CD4-positive, alpha-beta T cell treated with Interleukin-17A for 1 hour (primary cell): Measurements from ENCODE around the gene HPCAL1.
"Not testable (repeated sequence)": the region's sequence is repeated elsewhere in the genome, so short reads cannot be mapped to it uniquely, and the experiment has no call there.

ENCODE experiments used
- DNase-seq: peaks from one replicate; pipeline ENCODE4 v3.0.0-alpha.2; 2020

HPCAL1 gene

DNA sequence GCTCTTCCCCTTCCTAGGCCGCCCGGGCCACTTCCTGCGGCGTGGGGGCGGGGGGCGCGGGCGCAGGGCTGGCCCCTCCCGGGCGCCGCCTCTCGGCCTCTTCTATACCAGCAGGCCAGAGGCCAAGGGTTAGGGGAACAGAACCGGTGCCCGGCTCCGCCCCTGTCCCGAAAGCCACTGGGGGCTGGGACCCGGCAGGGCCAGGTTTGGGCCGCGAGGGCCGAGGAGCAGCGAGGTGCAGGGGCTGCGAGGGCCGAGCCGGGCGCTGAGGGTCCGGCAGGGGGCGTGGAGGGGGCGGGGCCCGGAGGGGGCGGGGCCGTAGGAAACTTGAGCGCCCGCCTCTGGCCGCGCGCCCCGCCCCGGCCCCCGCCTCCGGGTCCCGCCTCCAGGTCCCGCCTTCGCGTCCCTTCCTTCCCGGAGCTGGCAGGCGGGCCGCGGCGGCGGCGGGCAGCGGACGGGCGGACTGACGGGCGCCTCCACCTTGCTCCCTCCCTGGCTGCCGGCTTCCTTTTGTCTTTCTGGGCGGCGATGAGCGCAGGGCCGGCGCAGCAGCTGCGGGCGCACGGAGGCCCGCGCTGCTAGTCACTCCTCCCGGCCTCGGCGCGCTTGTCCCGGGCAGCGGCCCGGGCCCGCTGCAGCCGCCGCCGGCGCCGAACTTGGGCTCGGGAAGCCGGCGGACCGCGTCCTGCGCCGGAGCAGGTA, at the start of gene HPCAL1:
Gene HPCAL1 (plus strand): TSS at position 426 of the 702 bp plus-strand sequence. CDS start 116,854 bp downstream, outside the sequence.
- DNase-seq, result peak; percentile 80

DNA sequence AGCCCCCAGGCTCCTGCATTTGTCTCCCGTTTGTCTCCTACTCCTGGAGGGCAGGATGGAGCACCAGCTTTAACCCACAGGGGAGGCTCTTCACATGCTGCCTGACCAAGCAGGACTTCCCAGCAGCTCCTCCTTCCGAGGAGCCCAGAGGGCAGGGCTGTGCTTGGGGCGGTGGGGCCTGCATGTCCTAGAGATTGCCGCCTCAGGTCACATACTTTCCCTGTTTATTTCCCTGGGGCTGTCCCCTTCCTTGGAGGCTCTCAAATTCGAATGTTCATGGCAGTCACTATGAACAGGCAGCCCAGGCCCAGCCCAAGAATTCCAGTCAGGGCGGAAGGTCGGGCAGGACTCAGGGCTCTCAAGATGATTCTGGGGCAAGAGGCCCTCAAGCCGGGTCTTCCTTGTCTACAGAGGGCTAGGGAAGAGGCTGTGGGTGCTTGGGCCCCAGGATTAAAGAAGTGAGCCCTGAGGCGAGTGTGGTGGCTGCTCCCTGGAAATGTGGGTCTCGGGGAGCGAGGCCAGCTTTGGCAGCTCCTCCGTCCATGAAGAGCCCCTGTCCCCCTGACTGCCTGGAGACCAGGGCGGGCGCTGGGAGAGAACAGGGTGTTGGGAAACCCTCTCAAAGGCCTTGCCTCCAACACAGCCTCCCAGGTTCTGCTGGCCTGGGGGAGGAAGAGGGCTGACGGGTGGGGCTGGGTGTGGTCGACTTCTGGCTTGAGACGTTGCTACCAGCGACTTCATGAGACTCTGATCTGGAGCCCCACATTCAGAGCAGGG, 48.9 kb upstream of the HPCAL1 start:
- no peak for DNase-seq

DNA sequence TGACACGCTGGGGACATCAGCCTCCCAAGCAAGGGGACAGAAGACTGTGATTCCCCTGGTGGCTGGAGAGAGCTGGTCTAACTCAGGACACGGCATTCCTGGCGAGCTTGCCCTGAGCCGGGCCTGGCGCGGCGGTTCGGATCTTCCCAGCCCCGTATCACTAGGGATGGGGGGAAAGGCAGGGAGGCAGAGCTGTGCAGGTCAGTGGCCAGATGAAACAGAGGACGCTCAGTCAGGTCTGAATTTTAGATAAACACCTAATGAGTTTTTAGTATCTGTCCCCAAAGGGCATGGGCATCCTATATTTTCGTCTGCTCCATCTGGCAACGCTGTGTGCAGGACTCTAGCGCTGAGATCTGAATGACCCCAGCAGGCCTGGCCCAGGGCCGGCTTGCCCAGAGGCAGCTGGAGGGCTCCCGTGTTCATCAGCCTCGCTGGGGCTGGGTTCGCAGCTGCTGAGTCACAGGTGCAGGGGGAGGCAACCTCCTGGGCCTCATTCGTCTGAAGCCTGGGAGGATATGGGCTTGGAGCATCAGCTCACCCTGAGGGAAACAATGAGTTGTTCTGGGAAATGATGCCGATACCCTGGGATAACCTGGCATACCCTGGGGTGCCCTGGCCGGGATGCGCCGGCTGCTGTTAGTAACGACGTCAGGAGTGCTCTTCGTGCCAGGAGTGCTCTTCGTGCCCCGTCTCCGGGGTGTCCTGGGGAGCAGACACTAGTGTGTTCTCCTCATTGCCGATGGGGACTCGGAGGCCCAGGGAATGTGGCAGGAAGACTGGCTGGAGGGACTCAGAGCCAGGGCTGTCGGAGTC, 48.1 kb upstream of the HPCAL1 start:
- DNase-seq, result no peak

DNA sequence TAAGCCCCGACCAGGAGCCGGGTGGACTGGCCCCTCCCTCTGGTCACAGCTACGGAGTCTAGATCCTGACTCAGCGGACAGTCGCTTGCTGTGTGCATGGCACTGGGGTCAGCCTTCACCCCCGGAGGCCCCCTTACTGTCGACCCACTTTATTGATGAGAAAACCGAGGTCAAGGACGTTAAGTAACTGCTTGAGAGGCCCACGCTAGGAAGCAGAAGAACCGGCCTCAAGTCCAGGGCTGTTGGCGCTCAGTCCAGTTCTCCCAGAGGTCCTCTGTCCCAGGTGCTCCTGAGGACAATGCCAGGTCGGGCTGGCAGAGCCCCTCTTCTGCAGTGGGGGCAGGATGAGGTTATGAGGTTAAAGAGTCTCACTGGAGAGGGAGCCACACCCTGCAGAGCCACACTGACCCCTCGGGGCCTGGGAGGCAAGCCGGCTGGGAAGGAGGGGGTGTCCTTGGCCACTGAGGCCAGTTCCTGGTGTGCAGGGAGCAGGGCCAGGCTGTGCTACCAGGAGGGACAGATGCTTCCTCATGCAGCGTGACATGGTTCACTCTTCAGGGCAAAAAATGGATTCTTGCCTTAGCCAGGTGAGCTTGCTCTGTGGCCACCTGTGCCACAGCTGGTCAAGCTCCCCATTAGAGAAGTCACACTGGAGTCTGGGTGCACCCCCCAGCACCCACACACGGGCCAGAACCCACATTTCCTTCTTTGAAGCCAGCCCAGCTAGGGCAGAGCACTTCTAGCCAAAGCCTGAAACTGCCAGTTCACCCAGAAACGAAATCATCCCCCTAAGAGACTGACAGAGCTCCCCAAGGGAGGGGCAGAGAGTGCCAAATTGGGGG, 47.3 kb upstream of the HPCAL1 start:
- DNase-seq, result no peak

DNA sequence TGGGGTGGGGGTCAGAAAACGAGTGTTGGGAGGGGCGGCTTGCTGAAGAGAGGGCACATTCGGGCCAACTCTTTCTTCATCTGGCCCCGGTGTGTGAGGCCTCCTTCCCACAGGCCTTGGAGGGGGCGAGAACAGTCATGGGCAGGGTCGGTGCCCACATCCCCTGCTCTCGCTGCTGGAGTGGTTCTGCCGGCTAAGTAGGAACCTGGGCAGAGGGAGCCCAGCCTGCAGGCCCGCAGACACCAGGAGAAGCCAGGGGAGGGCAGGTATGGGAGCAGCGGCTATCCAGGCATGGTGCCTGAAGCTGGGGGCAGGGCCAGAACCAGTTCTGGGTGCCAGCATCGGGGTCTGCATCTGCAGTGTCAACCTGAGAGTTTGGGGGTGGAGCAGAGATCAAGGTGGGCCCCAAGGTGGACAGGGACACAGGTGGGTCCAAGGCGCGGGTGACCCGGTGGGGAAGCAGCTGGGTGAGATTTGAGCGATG, 46.6 kb upstream of the HPCAL1 start:
- no peak for DNase-seq

DNA sequence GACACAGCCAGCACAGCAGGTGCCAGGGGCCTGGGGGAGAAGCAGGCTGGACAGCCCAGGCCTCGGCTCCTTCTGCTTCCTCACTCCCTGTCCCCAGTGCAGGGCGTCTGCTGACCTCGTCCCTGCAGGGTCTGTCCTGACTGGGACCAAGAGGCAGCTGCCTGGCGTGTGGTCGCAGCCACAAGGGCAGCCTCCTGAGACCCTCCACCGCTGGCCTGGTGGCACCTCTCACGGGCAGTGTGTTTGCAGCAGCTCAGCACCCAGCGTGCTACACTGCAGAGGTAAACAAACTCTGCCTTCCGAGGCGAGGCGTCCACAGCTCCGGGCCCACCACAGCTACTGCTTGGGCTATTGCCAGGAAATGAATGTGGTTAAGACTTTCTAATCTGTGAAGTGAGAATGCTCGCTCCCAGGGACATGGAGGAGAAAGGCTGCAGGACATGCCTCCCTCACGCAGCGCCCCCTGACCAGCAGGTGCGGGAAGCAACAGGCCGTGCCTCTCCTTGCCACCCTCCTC, 46.1 kb upstream of the HPCAL1 start:
- DNase-seq, result no peak

DNA sequence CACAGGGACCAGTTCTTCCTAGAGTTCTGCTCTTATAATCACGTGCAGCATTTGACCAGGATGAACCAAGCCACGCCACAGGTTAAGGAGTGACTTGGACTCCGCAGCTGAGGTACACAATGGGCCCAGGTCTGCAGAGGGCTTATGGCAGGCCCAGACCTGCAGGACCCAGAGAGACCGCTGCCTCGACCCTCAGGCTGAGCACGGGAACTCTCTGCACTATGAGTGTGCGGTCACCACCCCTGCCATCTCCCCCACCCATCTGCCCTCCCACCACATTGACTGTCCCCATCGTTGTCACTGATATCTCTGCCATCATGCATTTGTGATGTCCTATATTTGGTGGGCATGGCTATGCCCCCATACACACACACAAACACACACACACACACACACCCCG, 45.7 kb upstream of the HPCAL1 start:
- no peak for DNase-seq

DNA sequence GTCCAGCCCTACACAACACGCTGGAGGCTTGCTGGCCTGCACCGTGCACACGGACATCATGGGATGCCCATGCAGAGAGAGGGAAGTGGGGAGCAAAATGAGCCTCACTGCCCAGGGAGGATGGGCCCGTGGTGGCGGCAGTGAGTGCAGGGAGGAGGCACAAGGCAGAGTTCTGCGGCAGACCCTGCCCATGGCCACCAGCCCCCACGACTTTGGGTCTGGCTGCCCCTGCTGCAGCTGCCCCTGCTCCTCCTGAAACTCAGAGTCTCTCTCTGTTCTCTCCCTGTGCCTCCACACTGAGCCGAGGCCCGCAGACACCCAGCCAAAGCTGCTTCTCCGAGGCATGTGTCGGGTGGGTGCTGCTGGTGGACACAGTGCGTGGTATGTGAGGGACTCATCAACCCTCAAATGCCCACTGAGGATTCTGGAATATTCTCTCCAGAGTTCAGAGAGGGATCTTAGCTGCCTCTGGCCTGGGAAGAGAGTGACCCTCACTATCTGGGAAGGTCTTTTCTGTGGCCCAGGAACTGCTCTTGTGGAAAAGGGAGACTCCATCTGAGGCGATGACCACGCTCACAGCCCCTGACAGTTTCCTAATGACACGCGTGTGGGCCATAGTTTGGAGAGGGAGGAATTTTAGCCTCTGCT, 45.1 kb upstream of the HPCAL1 start:
- no peak for DNase-seq

DNA sequence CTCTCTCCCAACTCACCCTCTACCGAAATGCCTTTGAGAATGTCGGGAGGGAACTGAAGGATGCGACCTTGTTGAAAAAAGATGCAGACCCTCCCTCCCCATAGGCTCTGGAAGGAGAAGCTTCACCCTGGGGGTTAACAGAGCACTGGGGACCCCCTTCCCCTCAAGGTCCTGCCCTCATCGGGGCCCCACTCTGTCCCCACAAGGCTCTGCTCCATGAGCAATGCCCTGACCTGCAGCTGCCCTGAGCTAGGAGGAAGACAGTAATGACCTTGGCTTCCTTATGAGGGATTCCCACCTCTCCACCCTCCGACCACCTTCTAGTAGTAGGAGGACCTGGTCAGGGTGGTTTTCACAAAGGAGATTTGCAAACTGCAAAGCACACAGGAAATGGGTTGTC, 44.4 kb upstream of the HPCAL1 start:
- DNase-seq, result no peak

DNA sequence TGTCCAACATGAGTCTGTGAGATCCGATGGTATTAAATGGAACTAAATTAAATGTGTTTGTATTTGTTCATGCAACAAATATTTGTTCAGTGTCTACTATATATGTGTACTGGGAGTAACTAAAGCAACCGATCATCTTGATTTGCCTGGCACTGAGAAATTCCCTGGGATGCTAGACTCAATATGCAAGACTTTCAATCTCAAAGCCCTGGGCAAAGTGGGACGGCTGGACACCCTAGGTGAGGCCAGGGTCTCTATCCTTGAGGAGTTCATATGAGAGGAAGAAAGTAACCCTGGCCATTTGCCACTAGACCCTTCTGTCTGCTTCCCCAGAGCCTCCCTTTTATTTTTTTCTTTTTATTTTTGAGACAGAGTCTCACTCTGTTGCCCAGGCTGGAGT, 44.0 kb upstream of the HPCAL1 start:
- DNase-seq, result no peak

DNA sequence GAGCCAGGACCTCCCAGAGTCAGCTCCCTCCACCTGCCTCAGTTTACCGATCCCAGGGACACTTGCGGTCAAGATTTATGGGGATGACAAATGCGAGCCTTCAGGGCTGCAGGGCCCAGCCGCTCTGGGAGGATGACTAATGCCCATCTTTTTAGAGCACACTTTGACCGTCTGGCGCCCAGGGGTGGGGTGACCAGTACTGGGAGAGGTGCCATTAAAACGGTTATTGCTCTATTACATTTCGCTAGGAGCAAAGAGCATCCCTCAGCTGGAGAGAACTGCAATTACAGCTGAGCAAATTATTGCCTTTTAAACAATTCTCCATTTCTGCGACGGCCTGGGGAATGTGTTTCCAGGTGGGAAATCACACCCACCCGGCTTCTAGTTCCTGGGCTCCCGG, 42.6 kb upstream of the HPCAL1 start:
- no peak for DNase-seq

DNA sequence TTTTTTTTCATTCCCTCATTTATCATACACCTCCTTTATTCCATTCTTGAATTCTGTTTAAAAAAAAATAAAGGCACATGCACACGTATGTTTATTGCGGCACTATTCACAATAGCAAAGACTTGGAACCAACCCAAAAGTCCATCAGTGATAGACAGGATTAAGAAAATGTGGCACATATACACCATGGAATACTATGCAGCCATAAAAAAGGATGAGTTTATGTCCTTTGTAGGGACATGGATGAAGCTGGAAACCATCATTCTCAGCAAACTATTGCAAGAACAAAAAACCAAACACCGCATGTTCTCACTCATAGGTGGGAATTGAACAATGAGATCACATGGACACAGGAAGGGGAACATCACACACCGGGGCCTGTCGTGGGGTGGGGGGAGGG, 39.2 kb upstream of the HPCAL1 start:
- not testable (repeated sequence) for DNase-seq

DNA sequence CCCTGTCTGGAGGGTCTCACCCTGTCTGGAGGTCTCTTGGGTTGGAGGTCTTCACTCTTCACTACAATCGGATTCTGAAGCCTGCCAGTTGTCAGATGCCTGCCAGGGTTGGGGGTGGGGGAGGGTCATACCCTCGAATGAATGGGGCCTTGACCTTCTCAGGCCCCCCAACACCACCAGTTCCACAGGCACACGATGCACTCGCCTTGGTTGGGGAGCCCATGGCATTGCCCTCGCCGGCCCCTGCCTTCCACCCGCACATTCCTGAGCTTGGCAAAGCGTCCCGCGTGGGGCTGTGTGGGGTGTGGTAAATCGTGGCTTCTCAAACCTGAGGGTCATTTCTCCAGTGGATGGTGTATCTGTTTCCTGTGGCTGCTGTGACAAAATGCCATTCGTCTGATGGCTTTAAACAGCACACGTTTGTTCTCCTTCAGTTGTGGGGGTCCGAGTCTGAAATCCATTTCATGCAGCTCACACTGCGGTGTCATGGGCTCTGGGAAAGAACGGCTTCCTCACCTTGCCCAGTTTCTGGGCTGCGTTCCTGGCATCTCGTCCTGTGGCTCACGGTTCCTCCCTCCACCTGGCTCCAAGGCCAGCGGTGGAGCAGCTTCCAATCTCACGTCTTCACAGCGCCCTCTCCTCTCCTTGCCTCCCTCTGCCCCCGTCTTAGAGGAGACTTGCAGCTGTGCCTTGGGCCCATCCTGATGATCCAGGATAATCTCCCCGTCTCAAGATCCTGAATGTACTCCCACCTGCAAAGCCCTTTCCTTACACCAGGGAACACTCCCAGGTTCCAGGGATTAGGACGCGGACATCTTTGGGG, 38.0 kb upstream of the HPCAL1 start:
- DNase-seq, result no peak

DNA sequence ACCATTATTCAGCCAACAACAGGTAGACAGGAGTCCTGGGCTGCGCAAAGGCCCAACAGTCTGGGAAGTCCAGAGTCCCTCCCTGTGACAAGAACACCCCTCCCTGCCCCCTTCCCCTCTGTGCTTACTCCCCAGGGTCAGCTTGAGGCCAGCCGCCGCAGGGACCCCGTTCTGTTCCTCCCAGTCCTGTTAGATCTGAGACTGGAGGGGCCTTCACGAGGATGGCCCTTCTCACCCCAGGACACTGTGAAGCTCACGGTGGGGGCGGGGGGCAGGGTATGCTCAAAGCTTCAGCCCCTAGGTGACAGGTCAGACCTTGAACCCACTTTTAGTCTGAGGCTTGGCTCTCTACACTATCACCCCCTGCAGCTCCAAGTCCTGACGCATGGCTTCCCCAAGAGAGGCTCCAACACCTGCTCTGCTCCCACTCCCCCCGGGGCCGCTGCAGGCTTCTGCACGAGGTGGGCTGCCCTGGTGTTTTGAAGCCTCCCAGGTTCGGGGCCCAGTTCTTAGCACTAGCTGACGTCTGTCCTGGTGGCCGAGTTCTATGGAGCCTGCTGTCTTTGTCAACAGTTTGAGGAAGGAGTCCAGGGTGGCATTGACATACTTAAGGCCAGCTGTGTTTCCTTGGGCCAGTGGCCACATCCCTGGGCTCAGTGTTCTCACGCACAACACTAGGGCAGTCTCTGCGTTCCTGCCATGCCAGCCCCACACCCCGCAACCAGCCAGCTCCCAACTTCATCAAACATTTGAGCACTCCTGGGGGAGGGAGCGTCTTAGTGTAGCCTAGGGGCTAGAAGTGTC, 37.2 kb upstream of the HPCAL1 start:
- no peak for DNase-seq

DNA sequence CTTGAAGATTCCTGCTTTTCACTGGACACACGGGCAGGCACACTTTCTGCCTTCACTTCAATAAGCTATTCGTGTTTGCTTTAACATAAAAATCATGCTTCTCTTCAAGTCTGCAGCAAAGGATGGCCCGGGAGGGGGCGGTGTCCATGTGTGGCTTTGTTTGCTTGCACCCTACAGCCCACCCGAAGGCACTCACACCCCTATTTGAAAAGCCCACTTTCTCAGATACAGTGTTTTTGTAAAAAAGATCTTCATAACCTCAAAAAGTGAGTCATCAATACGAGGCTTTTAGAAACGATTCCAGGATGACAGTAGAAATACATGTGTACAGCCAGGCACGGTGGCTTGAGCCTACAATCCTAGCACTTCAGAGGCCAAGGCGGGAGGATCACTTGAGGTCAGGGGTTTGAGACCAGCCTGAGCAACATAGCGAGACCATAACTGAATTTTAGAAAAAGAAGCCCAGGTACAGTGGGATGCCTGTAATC, 36.5 kb upstream of the HPCAL1 start:
- DNase-seq, result no peak

DNA sequence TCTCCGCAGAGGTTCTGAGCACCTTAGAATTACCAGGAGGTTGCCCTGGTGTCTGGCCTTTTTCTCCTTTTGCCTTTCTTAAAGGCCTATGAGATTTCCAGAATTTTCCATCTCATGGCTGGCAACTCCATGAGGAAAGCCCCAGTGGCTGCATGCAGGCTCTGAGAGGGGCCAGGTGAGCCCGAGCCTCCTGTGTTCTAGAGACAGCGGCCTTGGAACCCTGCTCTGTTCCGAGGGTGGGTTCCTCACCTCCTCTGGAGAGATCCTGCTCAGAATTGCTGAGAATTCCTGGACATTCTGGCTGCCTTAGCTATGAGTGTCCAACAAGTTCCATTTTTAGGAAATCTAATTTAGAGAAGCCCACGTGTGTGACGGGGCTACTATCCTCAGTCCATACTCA, 35.7 kb upstream of the HPCAL1 start:
- no peak for DNase-seq

DNA sequence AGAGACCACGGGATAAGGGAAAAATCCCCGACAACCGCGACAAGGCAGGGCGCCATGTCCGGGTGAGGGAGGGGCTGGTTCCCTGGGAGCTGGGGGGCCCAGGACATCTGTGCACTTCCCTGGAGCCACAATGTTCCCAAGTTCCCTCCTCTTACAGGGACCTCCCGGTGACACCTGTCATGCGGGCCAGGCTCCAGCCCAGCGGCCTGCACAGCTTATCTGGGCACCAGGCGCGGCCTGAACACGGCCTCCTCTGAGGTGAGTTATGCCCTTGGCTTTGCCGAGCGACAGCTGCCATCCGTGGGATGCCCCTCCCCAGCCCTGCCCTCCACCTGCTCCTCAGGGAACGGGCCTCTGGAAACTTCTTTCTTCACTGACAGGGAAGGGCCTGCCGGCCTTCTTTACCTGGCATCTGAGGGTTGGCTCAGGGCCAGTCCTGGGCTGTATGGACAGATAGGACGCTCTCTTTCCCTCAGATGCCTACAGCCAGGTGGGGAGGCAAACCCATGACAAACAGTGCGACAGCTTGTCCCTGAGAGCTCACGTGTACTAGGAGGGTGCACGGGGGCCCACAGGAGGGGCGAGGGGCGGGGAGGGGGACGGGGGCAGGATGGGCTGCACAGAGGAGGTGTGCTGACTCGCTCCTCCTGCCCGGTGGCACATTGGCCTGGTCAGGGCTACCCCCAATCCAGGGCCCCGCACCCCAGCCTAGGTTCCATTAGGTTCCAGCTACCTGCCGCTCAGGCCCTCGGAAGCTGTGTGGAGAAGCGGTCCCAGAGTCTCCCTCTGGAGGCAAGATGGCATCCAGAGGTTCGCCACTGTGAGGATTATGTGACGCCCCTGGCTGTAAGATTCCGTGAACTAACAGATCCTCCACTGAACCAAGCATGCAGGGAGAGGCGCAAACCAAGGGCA, 34.9 kb upstream of the HPCAL1 start:
- DNase-seq, result no peak

DNA sequence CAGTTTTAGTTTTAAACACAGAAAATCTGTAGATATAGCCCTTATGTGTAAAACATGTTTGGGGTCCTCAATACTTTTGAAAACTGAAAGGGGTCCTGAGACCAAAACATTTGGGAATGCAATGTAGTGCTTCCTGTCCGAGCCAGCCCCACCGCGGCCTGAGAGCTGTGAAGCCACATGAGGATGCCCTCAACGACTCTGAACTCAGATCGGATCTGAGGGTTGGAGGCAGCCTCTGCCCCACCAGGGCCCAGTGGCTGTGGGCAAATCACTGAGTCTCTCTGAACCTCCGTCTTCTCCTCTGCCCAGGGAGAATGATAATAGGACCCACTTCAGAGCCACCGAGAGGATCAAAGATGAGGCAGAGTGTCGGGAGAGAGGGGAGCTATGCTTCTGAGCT, 33.4 kb upstream of the HPCAL1 start:
- no peak for DNase-seq
